GM21526 (cell line): Measurements from ENCODE around the gene PODNL1.

Source experiments
- ATAC-seq: cut with Tn5 transposase; IDR thresholded peaks from one replicate; pipeline ENCODE4 v1.9.1; 2021; ENCODE audit warnings: moderate library complexity; ENCODE audit not compliant: unreplicated experiment, low FRiP score

PODNL1 gene

DNA sequence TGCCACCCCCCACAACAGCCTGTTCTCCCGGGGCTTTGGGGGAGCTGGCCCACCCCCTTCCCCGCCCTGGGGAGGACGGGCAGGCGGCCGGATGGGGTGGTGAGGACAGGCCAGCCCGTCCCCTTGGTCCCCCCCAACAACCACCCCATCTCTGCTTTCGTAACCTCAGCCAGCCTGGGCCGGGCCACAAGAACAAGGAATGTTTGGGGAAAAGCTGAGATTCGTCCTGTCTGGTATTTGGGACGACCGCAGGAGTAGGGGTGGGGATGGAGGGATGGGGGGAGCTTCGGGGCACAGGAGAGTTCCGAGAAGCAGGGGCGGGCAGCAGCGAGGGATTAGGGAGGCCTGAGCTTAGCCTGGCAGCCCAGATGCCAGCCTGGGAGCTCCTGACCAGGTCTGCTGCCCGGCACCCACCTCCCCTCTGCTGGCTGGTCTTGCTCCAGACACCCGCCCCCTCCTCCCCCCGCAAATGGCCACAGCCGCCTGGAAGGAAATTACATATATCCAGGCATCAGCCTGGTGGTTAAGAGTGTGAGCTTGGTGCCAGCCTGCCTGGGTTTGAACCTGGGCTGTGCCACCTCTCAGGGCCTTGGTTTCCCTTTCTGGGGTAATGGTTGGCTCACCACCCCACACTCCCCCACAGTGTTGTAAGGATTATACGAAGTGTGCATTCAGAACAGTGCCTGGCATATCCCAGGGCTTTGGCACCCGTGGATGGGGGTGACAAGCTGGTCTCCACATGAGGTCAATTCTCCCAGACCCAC, at the start of gene PODNL1:
PODNL1 (minus strand) TSS at position 117 of the 764 bp plus-strand sequence. CDS start 236 bp downstream, outside the sequence.
- ATAC-seq, result no peak

DNA sequence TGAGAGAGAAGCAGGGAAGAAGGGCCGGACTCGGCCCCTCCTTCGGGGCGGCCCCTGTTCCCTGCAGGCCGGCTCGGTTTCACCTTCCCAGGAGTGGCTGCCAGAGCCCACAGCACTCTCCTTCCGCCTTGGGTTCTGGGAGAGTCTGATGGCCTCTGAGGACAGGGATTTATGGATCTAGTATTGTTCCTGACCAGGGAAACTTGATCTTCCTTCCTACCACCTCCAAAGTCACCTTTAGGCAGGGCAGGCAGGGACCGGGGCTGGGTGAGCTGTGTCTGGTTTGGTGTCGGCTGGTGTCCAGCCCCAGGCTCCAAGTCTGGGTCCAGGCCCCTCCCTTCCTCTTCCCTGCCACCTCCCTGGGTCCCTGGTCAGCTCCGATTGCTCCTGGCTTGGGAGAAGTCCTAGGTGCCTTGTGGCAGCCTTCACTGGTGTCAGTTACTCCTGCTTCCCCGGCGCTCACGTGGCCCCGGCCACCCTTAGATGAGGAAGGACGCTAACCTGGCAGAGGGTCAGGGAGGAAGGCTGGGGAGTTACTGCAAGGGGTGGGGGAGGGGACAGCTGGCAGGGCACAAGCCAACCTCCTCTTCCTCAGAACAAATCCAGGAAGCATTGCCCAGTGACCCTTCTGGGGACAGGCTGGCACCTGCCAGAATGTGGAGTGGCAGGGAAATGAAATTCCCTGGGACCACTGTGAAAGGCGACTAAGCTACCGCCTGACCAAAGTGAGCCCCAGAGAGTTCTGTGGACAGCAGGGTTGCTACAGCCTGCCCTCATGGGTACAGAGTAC, 49.1 kb upstream of the PODNL1 start:
- ATAC-seq, result no peak

DNA sequence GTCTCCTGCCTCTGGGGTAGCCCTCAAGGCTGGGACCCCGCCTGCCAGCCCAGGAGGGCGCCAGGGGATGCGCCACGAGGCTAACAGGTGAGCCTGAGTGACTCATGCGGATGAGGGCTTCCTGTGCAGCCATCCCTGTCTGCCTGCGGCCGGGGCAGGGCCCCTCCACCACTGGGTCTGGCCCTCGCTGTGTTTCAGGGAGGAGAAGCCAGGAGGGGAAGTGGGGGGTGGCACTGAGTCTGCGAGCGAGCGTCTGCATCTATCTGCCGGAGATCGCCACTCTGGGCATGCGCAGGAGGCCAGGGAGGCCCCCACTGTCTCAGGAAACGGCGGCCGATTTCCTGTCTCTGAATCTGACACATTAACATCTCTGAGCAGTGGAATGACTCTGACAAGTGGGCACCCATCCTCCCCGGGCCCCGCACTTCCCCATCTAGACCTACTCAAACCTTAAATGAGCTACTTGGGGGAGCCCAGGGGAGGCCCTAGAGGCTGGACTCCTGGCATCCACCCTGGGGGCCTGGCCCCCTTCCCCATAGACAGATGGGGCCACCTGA, 48.2 kb upstream of the PODNL1 start:
- ATAC-seq, result peak; percentile 57

DNA sequence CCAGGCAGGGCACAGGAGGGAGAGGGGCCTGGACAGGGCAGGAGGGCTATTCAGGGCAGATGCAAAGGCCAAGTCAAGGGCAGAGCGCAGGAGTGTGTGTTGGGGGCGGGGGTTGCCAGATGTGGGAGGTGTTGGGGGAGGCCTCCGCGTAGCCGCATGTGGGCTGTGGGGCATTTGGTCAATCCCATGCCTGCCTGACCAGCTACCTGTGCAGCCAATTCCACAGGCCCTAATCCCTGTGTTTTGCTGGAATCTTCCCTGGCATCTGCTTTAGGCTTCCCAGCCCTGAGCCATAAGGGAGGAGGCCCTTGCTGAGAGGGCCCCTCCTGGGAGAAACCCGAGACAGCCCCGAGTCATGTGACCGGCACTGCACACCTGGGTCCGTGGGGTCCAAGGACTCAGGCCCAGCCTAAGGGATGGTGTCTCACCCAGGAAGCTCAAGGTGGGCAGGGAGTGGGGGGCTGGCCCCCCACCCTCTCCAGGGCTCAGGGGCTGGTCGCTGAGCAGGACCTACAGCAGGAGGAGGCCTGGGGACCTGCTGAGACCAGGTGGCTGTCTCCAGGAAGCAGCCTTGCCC, 47.6 kb upstream of the PODNL1 start:
- peak; percentile 22 for ATAC-seq

GRCh38 chr19:13984875-13985741, 46.9 kb upstream of the PODNL1 start:
- no peak for ATAC-seq

GRCh38 chr19:13984186-13984585, 46.0 kb upstream of the PODNL1 start:
- no peak for ATAC-seq

DNA sequence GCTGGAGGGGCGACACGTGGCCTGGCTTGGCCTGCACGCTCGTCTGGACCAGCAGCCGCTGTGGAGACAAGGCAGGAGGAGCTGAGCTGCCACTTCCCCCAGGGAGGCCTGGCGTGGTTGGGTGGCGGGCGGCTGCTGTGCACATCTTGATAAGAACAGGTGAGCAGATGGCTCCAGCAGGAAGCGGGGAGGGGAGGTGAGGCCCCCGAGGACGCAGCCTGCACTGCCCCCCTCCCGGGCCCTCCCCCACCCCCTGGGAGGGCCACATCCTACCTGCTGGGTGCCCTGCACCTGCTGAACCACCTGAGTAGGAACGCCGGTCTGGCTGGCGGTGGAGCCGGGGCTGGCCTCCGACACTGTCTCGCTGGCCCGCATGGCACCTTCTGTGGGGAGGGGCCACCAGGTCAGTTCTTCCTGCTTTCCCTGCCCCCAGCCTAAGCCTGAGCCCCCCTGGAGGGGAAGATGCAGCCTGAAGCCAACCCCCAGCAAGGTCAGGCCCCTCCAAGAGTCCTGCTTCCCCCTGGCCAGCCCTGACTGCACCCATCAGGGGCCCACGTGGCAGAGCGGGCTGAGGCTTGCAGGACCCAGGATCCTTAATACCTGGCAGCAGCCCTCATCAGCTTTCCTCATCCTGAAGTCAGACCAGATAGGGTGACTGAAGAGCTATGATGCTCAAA, 45.1 kb upstream of the PODNL1 start:
- ATAC-seq, result no peak

- ATAC-seq, result no peak
Observed at GRCh38 chr19:13982773-13983172, 44.6 kb upstream of the PODNL1 start.

GRCh38 chr19:13981988-13982501, 43.8 kb upstream of the PODNL1 start:
- no peak for ATAC-seq

DNA sequence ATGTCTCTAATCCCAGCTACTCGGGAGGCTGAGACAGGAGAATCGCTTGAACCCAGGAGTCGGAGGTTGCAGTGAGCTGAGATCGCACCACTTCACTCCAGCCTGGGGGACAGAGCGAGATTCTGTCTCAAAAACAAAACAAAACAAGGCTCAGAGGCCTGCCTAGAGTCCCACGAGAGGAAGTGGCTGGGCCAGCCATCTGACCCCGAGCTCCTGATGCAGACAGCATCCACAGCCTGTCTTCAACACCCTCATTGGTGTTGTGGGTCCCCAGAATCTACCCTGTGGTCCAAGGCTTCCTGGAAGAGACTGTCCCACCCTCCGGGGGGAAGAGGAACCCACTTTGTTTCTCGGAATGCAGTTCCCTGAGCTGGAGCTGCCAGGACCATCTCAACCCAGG, 43.2 kb upstream of the PODNL1 start:
- no peak for ATAC-seq

DNA sequence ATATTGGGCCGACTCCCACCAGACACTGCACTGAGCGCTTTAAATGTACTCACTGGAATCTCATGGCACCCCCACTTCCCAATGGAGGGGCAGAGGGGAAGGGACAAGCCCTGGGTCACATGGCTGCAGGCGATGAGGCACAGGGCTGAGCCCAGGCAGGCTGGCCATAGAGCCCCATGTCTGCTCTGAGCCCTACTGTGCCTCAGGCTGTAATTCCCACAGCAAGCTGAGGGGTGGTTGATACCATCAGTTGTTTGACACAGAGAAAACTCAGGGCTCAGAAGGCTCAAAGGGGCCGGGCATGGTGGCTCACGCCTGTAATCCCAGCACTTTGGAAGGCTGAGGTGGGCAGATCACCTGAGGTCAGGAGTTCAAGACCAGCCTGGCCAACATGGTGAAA, 42.8 kb upstream of the PODNL1 start:
- no peak for ATAC-seq

GRCh38 chr19:13980340-13980739, 42.1 kb upstream of the PODNL1 start:
- ATAC-seq, result no peak

GRCh38 chr19:13979686-13980085, 41.5 kb upstream of the PODNL1 start:
- ATAC-seq, result no peak

DNA sequence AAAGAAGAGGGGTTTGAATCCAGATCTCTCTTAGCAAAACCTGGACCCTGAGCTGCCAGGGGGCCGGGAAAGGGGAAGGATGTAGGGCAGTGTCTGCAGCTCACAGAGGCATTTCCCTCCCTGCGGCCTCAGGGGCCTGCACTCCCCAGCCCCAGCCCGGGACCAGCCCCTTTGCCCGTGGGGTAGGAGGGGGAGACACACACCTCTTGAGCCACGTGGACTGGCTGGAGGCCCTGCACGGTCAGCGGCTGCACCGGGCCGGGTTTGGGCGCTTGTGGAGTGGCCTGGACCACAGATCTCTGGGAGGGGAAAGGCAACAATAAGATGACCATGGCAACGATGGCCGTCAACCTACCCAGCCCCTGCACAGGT, 41.0 kb upstream of the PODNL1 start:
- no peak for ATAC-seq

GRCh38 chr19:13978351-13979243, 40.4 kb upstream of the PODNL1 start:
- ATAC-seq, result no peak

GRCh38 chr19:13977803-13978202, 39.6 kb upstream of the PODNL1 start:
- ATAC-seq, result no peak

DNA sequence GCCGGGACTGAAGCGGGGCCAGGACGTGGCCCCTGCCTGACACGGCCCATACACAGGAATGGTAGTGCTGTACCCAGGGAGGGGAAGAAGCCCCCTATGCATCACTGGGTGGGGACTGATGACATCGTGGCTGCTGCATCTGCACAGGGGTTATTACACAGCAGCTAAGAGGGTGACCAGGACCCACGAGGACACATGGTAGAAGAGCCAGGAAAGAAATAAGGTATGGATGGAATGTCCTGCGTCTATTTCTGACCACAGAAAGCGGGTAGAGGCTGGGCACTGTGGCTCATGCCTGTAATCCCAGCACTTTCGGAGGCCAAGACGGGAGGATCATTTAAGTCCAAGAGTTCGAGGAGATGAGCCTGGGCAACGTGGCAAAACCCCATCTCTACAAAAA, 38.2 kb upstream of the PODNL1 start:
- no peak for ATAC-seq

DNA sequence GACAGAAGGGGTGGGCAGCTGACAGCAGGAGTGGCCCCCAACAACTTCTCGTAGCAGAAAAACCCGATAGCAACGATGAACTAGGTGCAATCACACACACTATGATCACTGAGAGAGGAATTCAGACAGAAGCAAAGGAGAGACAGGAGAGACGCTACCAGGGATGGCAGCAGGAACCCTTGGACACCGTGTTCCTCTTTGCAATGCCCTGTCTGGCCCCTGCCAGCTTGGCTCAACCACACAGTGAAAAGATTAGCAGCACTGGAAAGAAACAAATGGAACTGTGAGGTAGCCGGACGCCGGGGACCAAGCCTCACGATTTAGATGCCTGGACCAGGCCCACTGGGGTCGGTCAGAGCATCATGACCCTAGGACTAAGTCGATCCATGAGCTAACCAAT, 37.7 kb upstream of the PODNL1 start:
- no peak for ATAC-seq

- ATAC-seq, result no peak
Observed at GRCh38 chr19:13974073-13974472, 35.9 kb upstream of the PODNL1 start.
